ENCODE data around the gene UBR4.

The UBR4 gene

DNA sequence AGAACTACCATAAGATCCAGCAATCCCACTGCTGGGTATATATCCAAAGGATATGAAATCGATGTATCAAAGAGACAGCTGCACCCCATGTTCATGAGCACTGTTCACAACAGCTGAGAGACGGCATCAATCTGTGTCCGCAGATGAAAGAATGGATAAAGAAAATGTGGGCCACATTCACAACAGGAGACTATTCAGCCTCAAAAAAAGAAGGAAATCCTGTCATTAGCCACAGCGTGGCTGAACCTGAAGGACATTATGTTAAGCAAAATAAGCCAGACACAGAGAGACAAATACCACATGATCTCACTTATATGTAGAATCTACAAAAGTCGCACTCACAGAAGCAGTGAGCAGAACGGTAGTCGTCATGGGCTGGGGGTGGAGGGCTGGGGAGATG lies 154.4 kb downstream of the UBR4 start:
- Histone ChIP-seq H3K27me3 (peaks cover 70% of the 10 kb centered on the region), H3K4me3 (ENCODE audit: low read depth in 1 of 2, low read length in 1 of 2) (no peak overlapping the region), H3K27ac (no peak overlapping the region), H3K9me3 (no peaks in the 10 kb centered on the region), H3K4me1 (ENCODE audit: control insufficient read depth in 1 of 2, insufficient read depth in 1 of 2, low read depth in 1 of 2, low read length in 1 of 2) (no peaks in the 10 kb centered on the region), H3K36me3 (no peaks in the 10 kb centered on the region)
- TF ChIP-seq CTCF (IDR thresholded peaks at IDR 0.05), result no peak

GRCh38 chr1:19055001-19055400 lies 155.1 kb downstream of the UBR4 start:
- H3K36me3 ChIP-seq, result no peaks in the 10 kb centered on the region
- TF ChIP-seq CTCF (IDR thresholded peaks at IDR 0.05), result no peak
- no peak overlapping the region for H3K4me3 ChIP-seq (ENCODE audit: low read depth in 1 of 2, low read length in 1 of 2)
- no peaks in the 10 kb centered on the region for H3K4me1 ChIP-seq (ENCODE audit: control insufficient read depth in 1 of 2, insufficient read depth in 1 of 2, low read depth in 1 of 2, low read length in 1 of 2)
- H3K27me3 ChIP-seq, result peaks cover 75% of the 10 kb centered on the region
- H3K27ac ChIP-seq, result no peak overlapping the region
- no peaks in the 10 kb centered on the region for H3K9me3 ChIP-seq

DNA sequence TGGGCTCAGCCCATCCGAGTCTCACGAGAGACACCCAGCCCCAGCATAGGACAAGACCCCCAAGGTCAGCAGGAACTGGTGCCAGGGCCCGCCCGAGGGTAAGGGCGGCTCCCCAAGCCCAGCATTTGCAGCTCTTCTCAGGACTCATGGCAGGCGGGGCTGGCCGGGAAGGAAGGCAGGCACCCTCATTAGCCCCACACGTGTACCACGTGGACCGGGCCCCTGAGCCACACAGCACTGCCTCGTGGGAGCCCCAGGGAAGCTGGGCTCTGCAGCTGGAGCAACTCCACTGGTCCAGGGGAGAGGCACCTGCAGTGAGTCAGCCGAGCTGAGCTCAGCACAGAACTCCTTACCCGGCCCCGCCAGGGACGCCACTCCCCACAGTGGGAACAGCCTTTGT lies 155.8 kb downstream of the UBR4 start:
- Histone ChIP-seq H3K4me1 (ENCODE audit: control insufficient read depth in 1 of 2, insufficient read depth in 1 of 2, low read depth in 1 of 2, low read length in 1 of 2) (no peaks in the 10 kb centered on the region), H3K27me3 (peaks cover 77% of the 10 kb centered on the region), H3K4me3 (ENCODE audit: low read depth in 1 of 2, low read length in 1 of 2) (no peak overlapping the region), H3K27ac (no peak overlapping the region), H3K36me3 (no peaks in the 10 kb centered on the region), H3K9me3 (no peaks in the 10 kb centered on the region)
- no peak for TF ChIP-seq CTCF (IDR thresholded peaks at IDR 0.05)

DNA sequence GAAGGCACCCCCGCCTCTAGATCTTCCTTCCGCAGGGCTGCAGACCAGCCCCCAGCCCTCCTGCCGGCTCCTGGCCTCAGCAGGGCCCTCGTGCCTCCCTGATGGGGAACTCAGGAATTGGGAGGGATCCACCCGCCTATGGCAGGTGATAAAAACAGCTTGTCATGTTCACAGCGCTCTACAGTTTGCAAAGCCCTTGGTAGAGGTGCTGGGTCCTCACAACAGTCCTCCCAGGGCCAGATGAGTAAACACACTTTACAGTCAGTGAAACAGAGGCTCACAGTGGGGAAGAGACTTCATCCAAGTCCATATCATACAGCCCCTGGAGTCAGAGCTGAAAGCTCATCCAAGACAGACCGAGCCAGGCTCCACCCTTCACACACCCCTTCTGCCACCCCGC lies 156.6 kb downstream of the UBR4 start:
- Histone ChIP-seq H3K4me1 (ENCODE audit: control insufficient read depth in 1 of 2, insufficient read depth in 1 of 2, low read depth in 1 of 2, low read length in 1 of 2) (no peaks in the 10 kb centered on the region), H3K27me3 (peaks cover 72% of the 10 kb centered on the region), H3K4me3 (ENCODE audit: low read depth in 1 of 2, low read length in 1 of 2) (no peak overlapping the region)

GRCh38 chr1:19049798-19050197 lies 160.3 kb downstream of the UBR4 start:
- no peaks in the 10 kb centered on the region for H3K9me3 ChIP-seq
- no peak overlapping the region for H3K27ac ChIP-seq
- H3K4me3 ChIP-seq (ENCODE audit: low read depth in 1 of 2, low read length in 1 of 2), result no peak overlapping the region
- H3K36me3 ChIP-seq, result no peaks in the 10 kb centered on the region
- no peaks in the 10 kb centered on the region for H3K4me1 ChIP-seq (ENCODE audit: control insufficient read depth in 1 of 2, insufficient read depth in 1 of 2, low read depth in 1 of 2, low read length in 1 of 2)
- TF ChIP-seq CTCF (IDR thresholded peaks at IDR 0.05), result no peak
- H3K27me3 ChIP-seq, result peaks cover 41% of the 10 kb centered on the region

More for the DNA sequence above, 156.6 kb downstream of the UBR4 start:
- TF ChIP-seq CTCF (IDR thresholded peaks at IDR 0.05), result no peak
- H3K36me3 ChIP-seq, result no peaks in the 10 kb centered on the region
- no peaks in the 10 kb centered on the region for H3K9me3 ChIP-seq
- no peak overlapping the region for H3K27ac ChIP-seq

All from neutrophil (primary cell).